ENCODE data around the gene GCA.

GCA gene

DNA sequence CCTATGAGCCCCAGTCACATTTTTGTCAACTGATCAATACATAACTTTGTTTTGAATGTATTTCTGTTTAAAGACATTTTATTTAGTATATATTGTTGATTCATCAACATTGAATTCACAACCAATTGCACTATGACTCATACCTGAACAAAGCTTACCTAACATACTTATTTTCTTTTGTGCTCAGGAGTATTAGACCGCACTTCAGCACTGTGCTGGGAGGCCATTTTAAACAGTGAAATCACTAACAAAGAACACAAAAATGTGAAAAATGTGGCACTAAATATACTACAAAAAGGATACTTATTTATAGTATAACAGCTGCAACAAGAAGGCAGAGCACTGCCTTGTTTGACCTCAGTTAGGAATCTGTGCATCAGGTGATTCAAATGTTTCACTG, 13.1 kb upstream of the GCA start:
- Histone ChIP-seq H3K9ac (ENCODE audit: low read length) (no peak overlapping the region), H3K4me1 (ENCODE audit: control insufficient read depth, insufficient read depth, low read length) (no peaks in the 10 kb centered on the region), H3K9me3 (ENCODE audit: control insufficient read depth, insufficient read depth, low read depth, low read length) (peaks cover 10% of the 10 kb centered on the region; the same call in 1 of the 2 replicates), H3K4me3 (ENCODE audit: low read depth, low read length) (no peak overlapping the region), H3K27ac (ENCODE audit: low read depth, low read length) (no peak overlapping the region), H3K36me3 (ENCODE audit: control insufficient read depth, insufficient read depth, low read length) (no peaks in the 10 kb centered on the region), H3K27me3 (ENCODE audit: control insufficient read depth, insufficient read depth, low read length) (no peaks in the 10 kb centered on the region)

DNA sequence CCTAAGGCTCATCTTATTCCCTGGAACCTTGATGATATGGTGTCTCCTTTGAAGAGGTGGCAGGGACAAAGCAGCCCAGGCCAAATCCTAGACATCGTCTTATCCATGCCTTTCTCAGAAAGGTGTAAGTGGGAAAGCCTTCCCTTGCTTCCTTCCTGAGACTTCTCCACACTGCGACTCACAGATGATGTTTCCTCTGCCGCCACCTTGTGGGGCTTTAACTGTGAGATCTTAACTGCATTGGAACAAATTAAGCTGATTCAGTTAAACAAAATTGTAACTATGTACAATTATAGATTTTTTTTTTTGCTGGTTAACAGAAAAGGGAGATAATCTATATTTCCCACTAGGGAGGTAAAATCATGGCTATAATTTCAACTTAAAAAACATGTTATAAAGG, 10.0 kb upstream of the GCA start:
- H3K27me3 ChIP-seq (ENCODE audit: control insufficient read depth, insufficient read depth, low read length) = no peaks in the 10 kb centered on the region
- H3K27ac ChIP-seq (ENCODE audit: low read depth, low read length) = no peak overlapping the region
- H3K4me1 ChIP-seq (ENCODE audit: control insufficient read depth, insufficient read depth, low read length) = no peaks in the 10 kb centered on the region
- H3K9me3 ChIP-seq (ENCODE audit: control insufficient read depth, insufficient read depth, low read depth, low read length) = no peaks in the 10 kb centered on the region
- no peak overlapping the region for H3K9ac ChIP-seq (ENCODE audit: low read length)
- H3K4me3 ChIP-seq (ENCODE audit: low read depth, low read length) = no peak overlapping the region
- no peaks in the 10 kb centered on the region for H3K36me3 ChIP-seq (ENCODE audit: control insufficient read depth, insufficient read depth, low read length)

DNA sequence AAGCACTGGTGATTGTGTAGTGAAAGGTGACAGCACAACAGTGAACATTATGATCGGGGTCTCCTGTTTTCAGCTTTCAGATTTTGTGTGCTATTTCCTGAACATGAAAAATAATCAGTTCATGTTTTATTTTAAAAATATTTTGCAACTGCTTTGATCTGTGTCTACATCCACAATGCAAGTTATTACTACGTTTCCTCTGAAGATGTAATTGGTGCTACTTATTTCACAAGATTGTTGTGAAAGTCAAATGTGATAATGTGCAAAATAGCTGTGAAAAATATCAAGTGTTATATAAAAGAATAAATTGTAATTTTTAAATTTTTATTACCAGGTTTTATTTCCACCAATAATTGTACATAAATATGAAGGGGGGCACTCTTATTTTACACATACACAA, 6.1 kb upstream of the GCA start:
- Histone ChIP-seq H3K4me3 (ENCODE audit: low read depth, low read length) (no peak overlapping the region), H3K9me3 (ENCODE audit: control insufficient read depth, insufficient read depth, low read depth, low read length) (no peaks in the 10 kb centered on the region), H3K27me3 (ENCODE audit: control insufficient read depth, insufficient read depth, low read length) (peaks cover 11% of the 10 kb centered on the region; the same call in 1 of the 2 replicates), H3K4me1 (ENCODE audit: control insufficient read depth, insufficient read depth, low read length) (no peaks in the 10 kb centered on the region), H3K9ac (ENCODE audit: low read length) (no peak overlapping the region), H3K36me3 (ENCODE audit: control insufficient read depth, insufficient read depth, low read length) (no peaks in the 10 kb centered on the region), H3K27ac (ENCODE audit: low read depth, low read length) (no peak overlapping the region)

DNA sequence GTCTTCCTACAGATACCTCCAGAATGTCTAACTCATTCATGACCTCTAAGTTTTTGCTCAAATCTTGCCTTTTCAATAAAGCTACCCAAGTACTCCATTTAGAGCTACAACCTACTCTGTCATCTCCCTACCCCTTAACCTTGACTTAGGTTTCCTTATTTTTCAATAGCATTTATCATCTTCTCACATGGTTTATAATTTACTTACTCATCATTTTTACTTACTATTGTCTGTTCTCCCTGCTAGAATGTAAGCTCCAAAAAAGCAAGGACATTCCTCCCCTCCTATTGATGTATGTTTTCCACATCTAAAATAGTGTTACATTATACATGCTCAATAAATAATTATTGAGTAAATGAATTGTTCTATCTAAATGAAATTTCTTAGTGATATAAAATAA, 3.1 kb upstream of the GCA start:
- Histone ChIP-seq H3K4me1 (ENCODE audit: control insufficient read depth, insufficient read depth, low read length) (no peaks in the 10 kb centered on the region), H3K36me3 (ENCODE audit: control insufficient read depth, insufficient read depth, low read length) (no peaks in the 10 kb centered on the region), H3K9ac (ENCODE audit: low read length) (no peak overlapping the region), H3K9me3 (ENCODE audit: control insufficient read depth, insufficient read depth, low read depth, low read length) (no peaks in the 10 kb centered on the region), H3K27me3 (ENCODE audit: control insufficient read depth, insufficient read depth, low read length) (peaks cover 13% of the 10 kb centered on the region; the same call in 1 of the 2 replicates), H3K4me3 (ENCODE audit: low read depth, low read length) (no peak overlapping the region), H3K27ac (ENCODE audit: low read depth, low read length) (no peak overlapping the region)

DNA sequence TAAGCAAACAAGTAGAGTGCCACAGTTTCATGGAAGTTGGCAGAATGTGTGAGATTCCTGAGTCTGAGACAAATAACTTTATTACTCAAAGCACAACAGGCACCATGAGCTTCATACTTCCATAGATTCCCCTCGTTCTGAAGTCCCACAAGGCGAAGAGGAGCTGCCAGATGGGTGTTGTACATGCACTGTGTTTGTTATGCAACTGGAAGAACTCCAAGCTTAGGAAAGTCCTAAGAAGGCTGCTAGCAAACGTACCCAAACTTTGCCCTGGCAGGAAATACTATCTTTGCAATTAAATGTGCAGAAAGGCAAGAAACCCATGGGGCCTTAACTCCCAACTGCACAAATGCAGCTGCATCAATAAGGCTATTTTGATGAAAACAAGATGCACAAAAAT, 1.6 kb upstream of the GCA start:
- Histone ChIP-seq H3K4me3 (ENCODE audit: low read depth, low read length) (no peak overlapping the region), H3K9ac (ENCODE audit: low read length) (no peak overlapping the region), H3K36me3 (ENCODE audit: control insufficient read depth, insufficient read depth, low read length) (no peaks in the 10 kb centered on the region), H3K9me3 (ENCODE audit: control insufficient read depth, insufficient read depth, low read depth, low read length) (no peaks in the 10 kb centered on the region), H3K4me1 (ENCODE audit: control insufficient read depth, insufficient read depth, low read length) (no peaks in the 10 kb centered on the region), H3K27ac (ENCODE audit: low read depth, low read length) (no peak overlapping the region), H3K27me3 (ENCODE audit: control insufficient read depth, insufficient read depth, low read length) (peaks cover 13% of the 10 kb centered on the region; the same call in 1 of the 2 replicates)

DNA sequence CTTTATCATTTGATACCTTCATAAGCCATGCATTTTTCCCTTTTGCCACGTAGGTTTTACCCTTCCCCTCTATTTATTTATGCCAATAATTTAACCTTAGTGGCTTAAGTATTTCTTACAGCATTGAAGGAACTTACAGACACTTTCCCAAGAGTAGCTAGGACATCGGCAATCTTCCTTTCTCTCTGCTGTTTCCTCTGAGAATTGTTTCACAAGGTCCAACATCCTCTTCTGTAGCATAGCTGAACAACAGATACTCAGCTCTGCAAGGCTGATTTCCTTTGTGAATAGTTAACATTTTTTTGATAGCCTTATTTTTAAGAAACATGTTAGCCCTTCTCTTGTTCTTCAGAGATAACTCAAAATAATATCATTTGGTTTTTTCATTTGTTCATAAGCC, 1.1 kb upstream of the GCA start:
- Histone ChIP-seq H3K9me3 (ENCODE audit: control insufficient read depth, insufficient read depth, low read depth, low read length) (no peaks in the 10 kb centered on the region), H3K27ac (ENCODE audit: low read depth, low read length) (no peak overlapping the region), H3K9ac (ENCODE audit: low read length) (no peak overlapping the region), H3K4me3 (ENCODE audit: low read depth, low read length) (no peak overlapping the region), H3K4me1 (ENCODE audit: control insufficient read depth, insufficient read depth, low read length) (no peaks in the 10 kb centered on the region), H3K36me3 (ENCODE audit: control insufficient read depth, insufficient read depth, low read length) (no peaks in the 10 kb centered on the region; the same call in 1 of the 2 replicates), H3K27me3 (ENCODE audit: control insufficient read depth, insufficient read depth, low read length) (peaks cover 13% of the 10 kb centered on the region; the same call in 1 of the 2 replicates)

DNA sequence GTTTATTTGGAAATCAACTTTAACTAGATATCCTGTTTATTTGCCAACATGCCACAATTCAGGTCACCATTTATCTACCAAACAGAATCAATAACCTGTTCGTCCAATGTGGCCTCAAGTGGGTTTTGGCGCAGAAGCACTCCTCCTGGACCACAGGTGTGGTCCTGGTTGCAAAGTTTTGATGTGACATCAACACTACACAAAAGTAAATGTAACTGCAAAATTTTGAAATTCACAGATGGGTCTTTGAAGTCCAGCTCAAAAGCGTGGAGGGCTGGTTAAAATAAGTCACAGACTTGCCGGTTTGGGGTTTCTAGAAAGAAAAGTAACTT, 474 bp upstream of the GCA start:
- H3K4me3 ChIP-seq (ENCODE audit: low read depth, low read length) = peak overlapping the region; percentile 88
- H3K27me3 ChIP-seq (ENCODE audit: control insufficient read depth, insufficient read depth, low read length) = peaks cover 13% of the 10 kb centered on the region; the same call in 1 of the 2 replicates
- no peaks in the 10 kb centered on the region for H3K4me1 ChIP-seq (ENCODE audit: control insufficient read depth, insufficient read depth, low read length)
- no peaks in the 10 kb centered on the region for H3K9me3 ChIP-seq (ENCODE audit: control insufficient read depth, insufficient read depth, low read depth, low read length)
- H3K9ac ChIP-seq (ENCODE audit: low read length) = no peak overlapping the region
- H3K27ac ChIP-seq (ENCODE audit: low read depth, low read length) = no peak overlapping the region
- H3K36me3 ChIP-seq (ENCODE audit: control insufficient read depth, insufficient read depth, low read length) = no peaks in the 10 kb centered on the region; the same call in 1 of the 2 replicates

DNA sequence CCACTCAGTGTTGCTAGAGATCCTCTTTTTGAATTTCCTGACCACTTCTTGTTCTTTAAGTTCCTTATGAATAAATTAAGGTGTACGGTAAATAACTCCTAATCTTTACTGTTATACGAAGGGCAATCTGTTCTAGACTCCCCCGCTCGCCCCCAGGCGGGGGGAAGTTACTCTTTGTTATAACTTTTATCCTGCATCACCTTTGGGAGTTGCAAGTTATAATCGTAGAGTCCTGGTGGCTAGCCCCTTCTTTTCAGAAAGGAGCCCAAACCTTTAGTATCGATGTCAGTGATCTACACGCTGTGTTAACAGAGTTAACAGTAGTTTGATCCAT, 652 bp downstream of the GCA start:
- Histone ChIP-seq H3K4me1 (ENCODE audit: control insufficient read depth, insufficient read depth, low read length) (no peaks in the 10 kb centered on the region), H3K27ac (ENCODE audit: low read depth, low read length) (no peak overlapping the region), H3K9me3 (ENCODE audit: control insufficient read depth, insufficient read depth, low read depth, low read length) (no peaks in the 10 kb centered on the region), H3K36me3 (ENCODE audit: control insufficient read depth, insufficient read depth, low read length) (no peaks in the 10 kb centered on the region; the same call in 1 of the 2 replicates), H3K4me3 (ENCODE audit: low read depth, low read length) (peak overlapping the region; percentile 88), H3K27me3 (ENCODE audit: control insufficient read depth, insufficient read depth, low read length) (peaks cover 13% of the 10 kb centered on the region; the same call in 1 of the 2 replicates), H3K9ac (ENCODE audit: low read length) (peak overlapping the region; percentile 72)

DNA sequence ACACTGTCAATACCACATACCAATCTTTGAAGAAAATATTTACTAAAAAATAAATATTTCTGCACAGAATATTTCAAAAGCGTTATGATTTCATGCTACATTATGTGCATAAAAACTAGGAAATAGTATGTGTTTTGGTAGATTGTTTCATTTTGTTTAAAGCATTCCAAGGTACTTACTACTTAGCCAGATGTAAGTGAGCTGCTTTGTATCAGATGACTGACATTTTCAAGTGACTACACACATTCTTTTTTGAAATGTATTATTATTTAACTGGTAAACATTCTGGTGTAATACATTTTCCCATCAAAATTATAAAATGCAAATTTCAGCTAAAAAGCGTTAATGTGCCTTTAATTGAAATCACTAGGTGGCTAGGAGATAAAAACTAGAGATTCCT, 21.5 kb downstream of the GCA start:
- Histone ChIP-seq H3K9ac (ENCODE audit: low read length) (no peak overlapping the region), H3K27me3 (ENCODE audit: control insufficient read depth, insufficient read depth, low read length) (no peaks in the 10 kb centered on the region), H3K9me3 (ENCODE audit: control insufficient read depth, insufficient read depth, low read depth, low read length) (no peaks in the 10 kb centered on the region), H3K27ac (ENCODE audit: low read depth, low read length) (no peak overlapping the region), H3K36me3 (ENCODE audit: control insufficient read depth, insufficient read depth, low read length) (no peaks in the 10 kb centered on the region), H3K4me3 (ENCODE audit: low read depth, low read length) (no peak overlapping the region), H3K4me1 (ENCODE audit: control insufficient read depth, insufficient read depth, low read length) (no peaks in the 10 kb centered on the region)

DNA sequence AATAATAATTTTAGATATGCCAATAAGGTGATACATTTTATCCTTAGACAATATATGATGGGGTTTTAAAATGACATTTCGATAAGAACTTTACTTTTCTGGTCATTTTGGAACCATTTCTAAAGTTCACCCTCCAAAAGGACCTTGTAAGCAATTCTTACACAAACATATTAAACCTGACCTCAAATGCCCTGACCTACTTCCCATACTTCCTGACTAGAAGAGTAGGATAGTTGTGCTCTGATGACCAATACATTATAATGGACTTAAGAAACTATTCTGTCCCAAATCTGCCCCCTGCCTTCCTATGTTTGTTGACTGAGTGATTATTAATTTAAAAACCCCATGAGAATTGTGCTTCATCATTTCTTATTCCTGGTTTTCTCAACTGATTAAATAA, 24.6 kb downstream of the GCA start:
- no peaks in the 10 kb centered on the region for H3K9me3 ChIP-seq (ENCODE audit: control insufficient read depth, insufficient read depth, low read depth, low read length)
- H3K27me3 ChIP-seq (ENCODE audit: control insufficient read depth, insufficient read depth, low read length) = no peaks in the 10 kb centered on the region
- H3K4me1 ChIP-seq (ENCODE audit: control insufficient read depth, insufficient read depth, low read length) = no peaks in the 10 kb centered on the region
- H3K4me3 ChIP-seq (ENCODE audit: low read depth, low read length) = no peak overlapping the region
- H3K9ac ChIP-seq (ENCODE audit: low read length) = no peak overlapping the region
- H3K27ac ChIP-seq (ENCODE audit: low read depth, low read length) = no peak overlapping the region
- no peaks in the 10 kb centered on the region for H3K36me3 ChIP-seq (ENCODE audit: control insufficient read depth, insufficient read depth, low read length)

DNA sequence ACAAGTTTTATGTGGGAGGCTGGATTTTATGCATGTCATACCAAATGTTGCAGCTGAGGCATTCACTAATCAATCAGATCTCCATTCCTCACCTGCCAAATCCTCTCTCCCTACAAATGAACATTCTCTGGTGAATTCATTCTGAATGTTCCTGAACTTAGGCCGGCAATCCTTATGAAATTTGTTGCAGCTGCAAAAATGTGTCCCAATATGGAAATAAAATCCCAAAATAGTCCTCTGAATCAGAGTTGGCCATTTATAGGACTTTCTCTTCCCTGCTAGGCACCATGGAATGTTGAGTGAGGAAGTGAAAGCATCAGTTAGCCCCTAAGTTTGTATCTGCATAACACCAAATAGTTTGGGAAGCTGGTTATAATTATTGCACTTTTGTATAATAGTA, 25.6 kb downstream of the GCA start:
- Histone ChIP-seq H3K36me3 (ENCODE audit: control insufficient read depth, insufficient read depth, low read length) (no peaks in the 10 kb centered on the region), H3K4me3 (ENCODE audit: low read depth, low read length) (no peak overlapping the region), H3K27me3 (ENCODE audit: control insufficient read depth, insufficient read depth, low read length) (no peaks in the 10 kb centered on the region), H3K9me3 (ENCODE audit: control insufficient read depth, insufficient read depth, low read depth, low read length) (no peaks in the 10 kb centered on the region), H3K9ac (ENCODE audit: low read length) (no peak overlapping the region), H3K4me1 (ENCODE audit: control insufficient read depth, insufficient read depth, low read length) (no peaks in the 10 kb centered on the region), H3K27ac (ENCODE audit: low read depth, low read length) (no peak overlapping the region)

DNA sequence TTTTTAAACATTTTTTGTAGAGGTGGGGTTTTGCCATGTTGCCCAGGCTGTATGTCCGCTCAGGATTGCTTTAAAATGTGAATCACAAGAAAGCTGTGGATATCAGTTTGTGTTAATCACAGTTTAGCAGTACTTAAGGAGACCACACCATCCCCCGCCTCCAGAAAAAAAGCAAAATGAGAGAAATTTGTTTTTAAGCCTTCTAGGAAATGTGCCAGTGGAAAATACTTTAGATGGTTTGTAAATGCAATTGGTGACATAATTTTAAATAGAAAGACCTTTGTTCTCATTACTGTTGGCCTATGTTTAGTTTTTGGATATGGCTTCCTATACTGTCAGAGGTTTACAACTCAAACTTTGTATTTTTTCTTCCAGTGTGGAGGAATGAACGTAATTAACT, 27.0 kb downstream of the GCA start:
- Histone ChIP-seq H3K4me1 (ENCODE audit: control insufficient read depth, insufficient read depth, low read length) (no peaks in the 10 kb centered on the region), H3K27me3 (ENCODE audit: control insufficient read depth, insufficient read depth, low read length) (no peaks in the 10 kb centered on the region), H3K9ac (ENCODE audit: low read length) (no peak overlapping the region), H3K9me3 (ENCODE audit: control insufficient read depth, insufficient read depth, low read depth, low read length) (no peaks in the 10 kb centered on the region), H3K36me3 (ENCODE audit: control insufficient read depth, insufficient read depth, low read length) (no peaks in the 10 kb centered on the region), H3K4me3 (ENCODE audit: low read depth, low read length) (no peak overlapping the region), H3K27ac (ENCODE audit: low read depth, low read length) (no peak overlapping the region)
